Sciatic nerve (tissue), 2 donors: ENCODE measurements around the gene XXYLT1. TPM values are rescaled to one million over a fixed set of nuclear protein-coding genes. Genes with fewer than 3 reads are reported as not detected.
A peak's percentile ranks its signal among the peaks of the same experiment; 100 is the strongest.
"Not testable (repeated sequence)": the region's sequence is repeated elsewhere in the genome, so short reads cannot be mapped to it uniquely, and the experiment has no call there.

Experiments
- ATAC-seq: fragments of 200-7000 bp; cut with Tn5 transposase; one replicate; pipeline ENCODE4 v1.9.1; 2020; ENCODE audit warnings: mild to moderate bottlenecking, moderate library complexity
- DNase-seq: peaks from one replicate; pipeline ENCODE4 v3.0.0-alpha.2; 2020; ENCODE audit warnings: low spot score
- intact Hi-C: fragments of 100-400 bp; cut with DNase I; formaldehyde crosslinking; loops from one replicate; pipeline ENCODE4 v1.14.2; 2022
- total RNA-seq: library from RNA; stranded (reverse); fragmentation: NEBNext Ultra II Directional; extraction: Animal tissue kit (Norgen Biotek cat#: 25700); gene quantifications from one replicate; pipeline ENCODE4 v1.2.1, GENCODE V29; 2021
- donor health status: DM: no; HTN: no; CAD: no.
- donor health status: DM: no; HTN: no; CAD: no.

Gene XXYLT1
- total RNA-seq, 1 donor from 2014 or later, result 11.0 TPM

DNA sequence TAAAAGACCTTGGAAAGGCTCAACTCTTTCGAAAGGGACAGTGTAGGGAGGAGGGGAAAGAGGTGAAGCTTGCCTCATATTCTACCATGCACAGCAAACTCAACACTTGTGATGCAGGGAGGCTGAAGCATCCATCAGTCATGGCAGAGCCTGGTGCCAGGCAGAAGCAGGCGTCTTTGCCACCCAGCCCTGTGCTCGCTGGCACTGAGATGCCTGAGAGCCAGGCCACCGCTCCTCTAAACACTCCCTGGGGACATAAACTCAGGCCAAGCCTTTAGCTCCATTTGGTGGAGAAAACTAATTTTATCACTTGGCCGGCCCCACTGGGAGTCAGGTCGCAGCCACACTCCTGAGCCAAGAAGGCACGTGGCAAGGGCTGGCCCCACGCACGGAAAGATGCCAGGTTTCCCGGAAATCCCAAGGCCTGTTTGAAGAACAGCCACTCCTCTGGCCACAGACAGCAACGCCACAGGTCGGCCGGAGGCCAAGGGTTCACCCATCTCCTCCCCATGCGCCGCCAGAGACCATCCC is 30.7 kb downstream of the XXYLT1 start:
- DNase-seq (no peak), ATAC-seq (peak; percentile 35)
- intact Hi-C loops, result no loop called here

- intact Hi-C loops, result no loop called here
- ATAC-seq, result peak; percentile 8
Observed at GRCh38 chr3:195239121-195239520, 31.8 kb downstream of the XXYLT1 start.

DNA sequence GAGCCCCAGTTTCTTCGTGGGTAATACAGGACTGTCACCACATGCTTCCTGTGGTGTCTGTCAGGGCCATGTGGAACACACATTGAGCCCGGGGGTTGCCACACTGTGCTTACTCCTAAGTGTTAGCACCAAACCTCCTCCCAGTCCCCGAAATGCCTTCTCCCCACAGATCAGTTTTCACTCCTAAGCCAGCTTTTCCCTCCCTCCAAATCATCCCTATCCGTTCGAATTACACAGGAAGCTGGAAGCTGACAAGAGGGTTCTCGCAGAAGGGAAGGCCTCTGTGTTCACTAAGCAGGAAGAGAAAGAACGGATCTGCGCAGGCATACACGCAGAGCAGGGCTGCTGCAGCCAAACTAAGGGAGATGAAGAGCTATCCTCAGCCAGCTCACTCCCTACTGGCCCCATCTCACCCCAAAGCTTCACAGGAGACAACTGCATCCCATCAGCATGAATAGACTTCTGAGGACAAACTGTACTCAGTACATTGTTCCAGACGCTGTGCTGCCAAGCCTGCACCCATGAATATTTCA is 32.3 kb downstream of the XXYLT1 start:
- intact Hi-C loops, result no loop called here
- DNase-seq (no peak), ATAC-seq (peak; percentile 77)

More at GRCh38 chr3:195239121-195239520, 31.8 kb downstream of the XXYLT1 start:
- DNase-seq, result no peak

DNA sequence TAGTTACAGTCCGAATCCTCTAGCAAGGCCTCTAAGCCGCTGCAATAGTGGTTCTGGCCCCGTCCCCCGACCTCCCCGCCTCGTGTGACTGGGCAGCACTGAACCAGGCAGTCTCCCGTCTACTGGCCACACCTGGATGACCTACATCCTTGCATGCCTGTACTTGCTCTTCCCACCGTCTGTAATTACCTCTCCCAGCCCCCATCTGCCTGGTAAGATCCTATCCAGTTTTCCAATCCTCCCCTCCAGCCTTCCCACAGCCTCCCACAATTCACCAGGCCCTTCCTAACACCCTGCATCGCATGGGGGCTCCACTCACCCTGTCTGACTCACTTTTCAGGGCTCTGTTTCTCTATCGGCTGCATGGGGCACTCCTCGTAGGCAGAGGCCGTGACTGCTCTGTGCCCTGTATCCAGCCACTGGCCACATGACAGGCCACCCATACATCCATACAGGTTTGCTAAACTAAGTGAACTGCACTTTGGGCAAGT is 32.8 kb downstream of the XXYLT1 start:
- intact Hi-C loops, result no loop called here
- DNase-seq (no peak), ATAC-seq (no peak)

DNA sequence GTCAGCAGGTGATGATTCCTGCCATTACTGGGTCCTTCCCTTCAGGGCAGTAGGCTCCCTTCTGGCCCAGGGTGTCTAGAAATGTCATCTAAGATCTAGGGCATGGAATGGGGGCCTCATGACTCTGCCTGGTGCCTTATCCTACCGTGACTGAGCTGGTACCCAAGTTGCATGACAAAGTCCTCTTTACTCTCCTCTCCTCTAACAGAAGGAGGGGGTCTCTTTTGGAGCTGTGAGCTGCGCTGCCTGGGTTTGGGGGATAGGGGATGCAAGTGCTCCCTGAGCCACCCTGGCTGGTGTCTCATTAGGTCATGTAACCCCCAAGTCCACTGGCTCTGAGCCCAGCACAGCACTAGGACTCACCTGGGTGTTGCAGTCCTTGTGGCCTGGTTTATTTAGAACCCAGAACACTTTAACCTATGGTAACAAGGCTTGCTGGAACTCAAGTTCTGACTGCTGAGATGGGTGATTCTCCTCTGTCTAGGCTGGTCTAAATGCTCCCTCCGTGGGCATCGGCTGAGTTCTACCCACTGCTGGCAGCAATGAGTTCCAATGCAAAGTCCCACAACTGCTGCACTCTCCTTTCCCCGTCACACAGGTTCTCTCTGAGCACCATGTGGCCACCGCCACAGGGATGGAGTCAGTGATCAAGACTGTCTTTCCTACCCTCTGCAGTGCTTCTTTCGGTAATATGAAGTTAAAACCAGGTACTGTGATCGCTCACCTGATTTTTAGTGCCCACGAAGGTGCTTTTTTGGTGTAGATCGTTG is 34.0 kb downstream of the XXYLT1 start:
- ATAC-seq (no peak), DNase-seq (peak; percentile 26)
- intact Hi-C loops, result no loop called here

DNA sequence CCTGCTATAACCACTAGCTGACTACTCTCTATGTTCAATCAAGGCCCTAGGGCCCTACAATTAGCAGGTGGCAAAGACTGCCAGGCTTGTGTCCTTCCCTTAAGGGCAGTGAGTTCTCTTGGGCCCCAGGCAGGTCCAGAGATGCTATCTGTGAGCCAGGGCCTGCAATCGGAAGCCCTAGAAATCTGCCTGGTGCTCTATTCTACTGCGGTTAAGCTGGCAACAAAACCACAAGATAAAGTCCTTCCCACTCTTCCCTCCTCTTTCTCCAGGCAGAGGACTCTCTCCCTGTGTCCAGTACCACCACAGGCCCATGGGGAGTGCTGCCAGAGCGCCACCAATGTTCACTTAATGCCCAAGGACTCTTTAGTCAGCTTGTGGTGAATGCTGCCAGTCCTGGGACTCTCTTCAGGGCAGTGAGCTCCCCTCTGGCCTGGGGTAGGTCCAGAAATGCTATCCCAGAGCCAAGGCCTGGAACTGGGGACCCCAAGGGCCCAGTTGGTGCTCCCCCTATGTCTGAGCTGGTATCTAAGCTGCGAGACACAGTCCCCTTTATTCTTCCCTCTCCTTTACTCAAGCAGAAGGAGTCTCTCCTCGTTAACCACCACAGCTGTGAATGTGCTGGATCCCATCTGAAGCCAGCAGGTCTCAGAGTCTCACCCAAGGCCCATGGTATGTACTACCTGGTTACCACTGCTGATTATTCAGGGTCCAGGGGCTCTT is 34.7 kb downstream of the XXYLT1 start:
- ATAC-seq, result no peak
- intact Hi-C loops, result no loop called here

GRCh38 chr3:195230244-195230643 is 40.7 kb downstream of the XXYLT1 start:
- intact Hi-C loops, result no loop called here
- DNase-seq (no peak), ATAC-seq (no peak)

More for the DNA sequence above, 34.7 kb downstream of the XXYLT1 start:
- peak; percentile 15 for DNase-seq

- peak; percentile 21 for DNase-seq
- intact Hi-C loops, result not testable (repeated sequence)
Observed at GRCh38 chr3:195228886-195229285, 42.1 kb downstream of the XXYLT1 start.

DNA sequence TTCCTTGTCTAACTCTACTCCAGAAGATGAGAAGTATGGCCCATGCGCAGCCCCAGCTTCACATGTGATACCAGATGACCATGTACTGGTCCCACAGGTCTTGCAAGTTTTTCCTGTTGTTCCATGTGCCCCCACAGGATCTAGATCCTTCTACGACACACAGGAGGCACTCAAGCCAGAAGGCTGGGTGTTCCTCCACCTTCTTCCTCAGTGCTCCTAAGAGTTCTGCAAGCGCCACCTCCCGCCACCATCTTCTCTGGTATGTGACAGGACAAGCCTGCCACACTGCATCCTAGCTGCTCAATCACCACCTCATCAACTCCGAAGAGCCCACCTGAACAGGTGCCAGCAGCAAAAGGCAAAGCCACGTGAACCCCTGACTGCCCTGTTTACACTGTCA is 43.1 kb downstream of the XXYLT1 start:
- DNase-seq, result peak; percentile 36
- intact Hi-C loops, result no loop called here
- ATAC-seq, result no peak

More at GRCh38 chr3:195228886-195229285, 42.1 kb downstream of the XXYLT1 start:
- not testable (repeated sequence) for ATAC-seq

- ATAC-seq (no peak), DNase-seq (no peak)
- intact Hi-C loops, result no loop called here
Observed at GRCh38 chr3:195226900-195227447, 44.0 kb downstream of the XXYLT1 start.

- DNase-seq (peak; percentile 37), ATAC-seq (no peak)
- intact Hi-C loops, result no loop called here
Observed at GRCh38 chr3:195226445-195226844, 44.5 kb downstream of the XXYLT1 start.

DNA sequence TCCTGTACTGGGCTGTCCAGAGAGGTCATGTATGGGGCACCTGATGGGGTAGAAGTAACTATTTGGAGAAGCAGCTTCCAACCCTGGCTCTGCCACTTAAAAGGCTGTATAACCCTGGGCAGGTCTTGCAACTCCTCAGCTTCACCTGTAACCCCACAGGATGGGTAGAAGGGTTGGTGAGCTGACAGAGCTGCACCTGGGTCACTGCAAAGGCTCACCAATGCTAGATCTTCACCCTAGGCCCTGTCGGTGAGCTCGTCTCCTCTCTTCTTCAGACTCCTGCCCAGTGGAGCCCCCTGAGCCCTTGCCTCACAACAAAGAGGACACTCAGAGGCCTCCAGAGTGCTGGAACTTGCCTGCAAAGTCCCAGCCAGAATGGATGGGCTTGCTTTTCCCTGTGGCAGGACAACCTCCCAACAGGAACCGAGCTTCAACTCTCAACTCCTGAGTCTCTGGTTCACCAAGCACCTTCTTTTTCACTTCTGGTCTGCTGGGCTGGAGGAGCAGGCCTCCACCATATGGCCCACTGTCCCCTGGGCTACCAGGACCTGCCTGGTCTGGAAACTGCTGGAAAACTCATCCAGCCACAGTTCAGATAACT is 45.9 kb downstream of the XXYLT1 start:
- ATAC-seq (no peak), DNase-seq (peak; percentile 33)
- intact Hi-C loops, result no loop called here

DNA sequence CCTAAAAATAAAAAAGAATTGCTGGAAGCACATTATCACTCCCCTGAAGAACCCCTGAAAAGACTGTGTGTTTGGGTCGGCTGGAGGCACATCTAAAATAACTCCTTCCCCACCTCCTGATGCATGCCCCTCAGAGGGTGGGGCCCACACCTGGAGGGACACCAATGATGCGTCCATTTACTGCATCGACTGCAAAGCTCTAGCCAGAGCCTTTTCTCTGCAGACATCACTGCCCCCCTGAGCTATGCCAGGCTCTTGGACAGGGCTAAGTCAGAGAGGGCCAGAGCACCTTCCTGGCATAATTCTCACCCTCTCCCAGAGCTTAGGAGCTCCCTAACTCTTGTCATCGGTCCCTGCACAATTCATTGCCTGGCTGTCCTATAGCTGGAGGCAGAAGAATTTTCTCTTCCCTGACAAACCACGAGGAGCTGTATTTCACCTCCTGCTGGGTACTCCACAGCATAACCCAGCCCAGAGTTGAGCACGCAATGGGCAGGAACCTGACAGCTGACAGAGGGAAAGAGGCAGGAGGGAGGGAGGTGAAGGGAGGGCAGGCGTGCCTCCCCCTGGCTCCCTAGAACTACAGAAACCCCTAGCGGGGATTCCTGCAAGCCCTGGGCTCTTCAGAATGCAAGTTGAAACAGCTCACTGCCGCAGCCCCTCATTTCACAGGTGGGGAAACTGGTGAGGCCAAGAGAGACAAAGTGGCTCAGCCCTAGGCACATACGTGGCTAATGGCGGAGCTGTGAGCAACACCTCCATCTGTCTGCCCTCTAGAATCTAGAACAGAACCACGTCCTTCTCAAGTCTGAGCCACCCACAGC is 46.6 kb downstream of the XXYLT1 start:
- intact Hi-C loops, result no loop called here
- DNase-seq (peak; percentile 30), ATAC-seq (no peak)

- intact Hi-C loops, result no loop called here
Observed at GRCh38 chr3:195221876-195222617, 48.9 kb downstream of the XXYLT1 start.

GRCh38 chr3:195221015-195221853 is 49.7 kb downstream of the XXYLT1 start:
- intact Hi-C loops, result no loop called here
- no peak for DNase-seq

More at GRCh38 chr3:195221876-195222617, 48.9 kb downstream of the XXYLT1 start:
- DNase-seq (no peak), ATAC-seq (no peak)

GRCh38 chr3:195219351-195220230 is 51.4 kb downstream of the XXYLT1 start:
- DNase-seq, result no peak
- ATAC-seq, result no peak
- intact Hi-C loops, result no loop called here

More at GRCh38 chr3:195221015-195221853, 49.7 kb downstream of the XXYLT1 start:
- ATAC-seq, result peak; percentile 86
